Activated CD4-positive, alpha-beta T cell treated with anti-CD3 and anti-CD28 coated beads, Interleukin-10, Interleukin-2, amounts not matched to agents 100 ng/mL and 50 ng/mL, durations not matched to agents 16 hours and 8 hours (primary cell): Measurements from ENCODE around the gene RACGAP1.

ENCODE experiments used
- DNase-seq: peaks from one replicate; pipeline ENCODE4 v3.0.0-alpha.2; 2020

The RACGAP1 gene

GRCh38 chr12:49953961-49954846 lies 71.1 kb downstream of the RACGAP1 start:
- DNase-seq = no peak

GRCh38 chr12:49953151-49953550 lies 72.1 kb downstream of the RACGAP1 start:
- no peak for DNase-seq

GRCh38 chr12:49952391-49953055 lies 72.8 kb downstream of the RACGAP1 start:
- no peak for DNase-seq

GRCh38 chr12:49951411-49952240 lies 73.7 kb downstream of the RACGAP1 start:
- DNase-seq = no peak

GRCh38 chr12:49950273-49951251 lies 74.7 kb downstream of the RACGAP1 start, which contains the start of gene AQP2:
Gene AQP2, plus strand, starts transcription at chr12:49950737. Its CDS starts 94 bp downstream, at chr12:49950831.
- DNase-seq = no peak

- no peak for DNase-seq
Observed at GRCh38 chr12:49949866-49950265, 75.4 kb downstream of the RACGAP1 start.

- DNase-seq = no peak
Observed at GRCh38 chr12:49948866-49949845, 76.1 kb downstream of the RACGAP1 start.

GRCh38 chr12:49947593-49948226 lies 77.6 kb downstream of the RACGAP1 start:
- no peak for DNase-seq

GRCh38 chr12:49946497-49946896 lies 78.8 kb downstream of the RACGAP1 start:
- DNase-seq = no peak

- DNase-seq = no peak
Observed at GRCh38 chr12:49946086-49946485, 79.2 kb downstream of the RACGAP1 start.

- peak; percentile 93 for DNase-seq
Observed at GRCh38 chr12:49945394-49946080, 79.8 kb downstream of the RACGAP1 start.

- DNase-seq = no peak
Observed at GRCh38 chr12:49944718-49945117, 80.6 kb downstream of the RACGAP1 start.

- DNase-seq = no peak
Observed at GRCh38 chr12:49944046-49944445, 81.2 kb downstream of the RACGAP1 start.

- no peak for DNase-seq
Observed at GRCh38 chr12:49943625-49943960, 81.7 kb downstream of the RACGAP1 start.

GRCh38 chr12:49942921-49943624 lies 82.2 kb downstream of the RACGAP1 start:
- DNase-seq = no peak

GRCh38 chr12:49942512-49942893 lies 82.8 kb downstream of the RACGAP1 start:
- DNase-seq = no peak

GRCh38 chr12:49941556-49942511 lies 83.5 kb downstream of the RACGAP1 start:
- DNase-seq = no peak

GRCh38 chr12:49939707-49940106 lies 85.6 kb downstream of the RACGAP1 start:
- DNase-seq = no peak
